CD14-positive monocyte (primary cell): ENCODE measurements around the gene ECE2. TPM values are rescaled to one million over a fixed set of nuclear protein-coding genes. Genes with fewer than 3 reads are reported as not detected.

Experiments
- DNase-seq, 3 donors: peaks; one replicate each; pipeline ENCODE4 v3.0.0-alpha.2; 2011 to 2022
- H2AFZ ChIP-seq: 2 replicates; pipeline ENCODE4 v1.6.0; 2012; ENCODE audit warnings: mild to moderate bottlenecking, low read depth, low read length, inconsistent platforms; ENCODE audit not compliant: insufficient read depth, poor library complexity, severe bottlenecking
- H3K27ac ChIP-seq, 2 donors: 1 replicate in 1 of 2; 2 replicates in 1 of 2; pipeline ENCODE4 v1.5.1; 2012 to 2013; ENCODE audit warnings: low read length in 2 of 2, control low read depth in 1 of 2, inconsistent platforms in 1 of 2, low read depth in 1 of 2, mild to moderate bottlenecking in 1 of 2
- H3K27me3 ChIP-seq, 2 donors: one replicate each; pipeline versions ENCODE4 v1.6.0 to v1.6.1; 2011 to 2013; ENCODE audit warnings: low read length in 2 of 2; ENCODE audit not compliant: control insufficient read depth in 2 of 2, insufficient read depth in 2 of 2
- H3K36me3 ChIP-seq, 2 donors: replicated peaks in 1 of 2; 1 replicate in 1 of 2; 2 replicates in 1 of 2; pipeline versions ENCODE4 v1.5.1 to v1.6.1; 2012 to 2013; ENCODE audit warnings: low read length in 2 of 2, control low read depth in 1 of 2, inconsistent platforms in 1 of 2, mild to moderate bottlenecking in 1 of 2; ENCODE audit not compliant: insufficient read depth in 2 of 2, control insufficient read depth in 1 of 2
- H3K4me1 ChIP-seq, 2 donors: 1 replicate in 1 of 2; 2 replicates in 1 of 2; pipeline versions ENCODE4 v1.5.1 to v1.6.1; 2012 to 2013; ENCODE audit warnings: low read length in 2 of 2, control low read depth in 1 of 2, inconsistent platforms in 1 of 2, mild to moderate bottlenecking in 1 of 2, moderate library complexity in 1 of 2; ENCODE audit not compliant: insufficient read depth in 2 of 2, control insufficient read depth in 1 of 2
- H3K4me2 ChIP-seq: replicated peaks from 2 replicates; pipeline ENCODE3; 2012; ENCODE audit warnings: low read length, moderate library complexity, mild to moderate bottlenecking; ENCODE audit not compliant: poor library complexity, severe bottlenecking; ENCODE audit errors: extremely low read depth
- H3K4me3 ChIP-seq, 3 experiments: fragments of 200-600 bp in 1 of 3; sonication (generic) in 1 of 3; replicated peaks in 1 of 3; 1 replicate in 2 of 3; 2 replicates in 1 of 3; pipeline ENCODE4 v1.5.1; 2011 to 2013; ENCODE audit warnings: low read length in 3 of 3, mild to moderate bottlenecking in 3 of 3, control low read depth in 2 of 3, low read depth in 2 of 3, inconsistent platforms in 1 of 3, moderate library complexity in 1 of 3
- H3K79me2 ChIP-seq: 2 replicates; pipeline ENCODE4 v1.6.0; 2012; ENCODE audit warnings: mild to moderate bottlenecking, control low read depth, inconsistent platforms, low read length, moderate library complexity; ENCODE audit not compliant: insufficient read depth
- H3K9ac ChIP-seq: 2 replicates; pipeline ENCODE4 v1.6.0; 2017; ENCODE audit warnings: low read length, mild to moderate bottlenecking; ENCODE audit not compliant: insufficient read depth, poor library complexity, severe bottlenecking
- H3K9me3 ChIP-seq, 2 donors: replicated peaks in 1 of 2; 1 replicate in 1 of 2; 2 replicates in 1 of 2; pipeline versions ENCODE4 v1.5.1 to v1.6.1; 2012 to 2013; ENCODE audit warnings: low read length in 2 of 2, control low read depth in 1 of 2; ENCODE audit not compliant: control insufficient read depth in 1 of 2, insufficient read depth in 1 of 2
- H4K20me1 ChIP-seq: 2 replicates; pipeline ENCODE4 v1.6.0; 2012; ENCODE audit warnings: mild to moderate bottlenecking, low read length, control low read depth, moderate library complexity; ENCODE audit not compliant: insufficient read depth
- H3K27ac Mint-ChIP-seq, 7 donors: one replicate each; pipeline ENCODE4 v1.8.0; 2020; ENCODE audit warnings: mild to moderate bottlenecking in 7 of 7, mixed read lengths in 7 of 7, moderate library complexity in 6 of 7, inconsistent platforms in 2 of 7
- H3K27me3 Mint-ChIP-seq, 3 donors: one replicate each; pipeline ENCODE4 v1.8.0; 2021 to 2022; ENCODE audit warnings: low read depth in 3 of 3, mild to moderate bottlenecking in 3 of 3, mixed read lengths in 3 of 3, moderate library complexity in 3 of 3, inconsistent platforms in 1 of 3
- H3K36me3 Mint-ChIP-seq, 2 donors: one replicate each; pipeline ENCODE4 v1.8.0; 2020; ENCODE audit warnings: mixed read lengths in 2 of 2, inconsistent platforms in 1 of 2, mild to moderate bottlenecking in 1 of 2
- H3K4me1 Mint-ChIP-seq: one replicate; pipeline ENCODE4 v1.8.0; 2020; ENCODE audit warnings: mild to moderate bottlenecking, mixed read lengths
- H3K4me3 Mint-ChIP-seq, 2 donors: one replicate each; pipeline ENCODE4 v1.8.0; 2020; ENCODE audit warnings: mild to moderate bottlenecking in 2 of 2, mixed read lengths in 2 of 2, moderate library complexity in 1 of 2
- H3K9me3 Mint-ChIP-seq, 7 donors: one replicate each; pipeline ENCODE4 v1.8.0; 2020 to 2022; ENCODE audit warnings: mixed read lengths in 7 of 7, mild to moderate bottlenecking in 6 of 7, moderate library complexity in 6 of 7, inconsistent platforms in 2 of 7
- CTCF ChIP-seq: fragments of 200-600 bp; IDR thresholded peaks from one replicate; pipeline ENCODE4 v1.8.0; 2022; ENCODE audit warnings: antibody characterized with exemption, mild to moderate bottlenecking
- WGBS: methylation state at CpG from one replicate; pipeline ENCODE4 v1.1.5; 2013; ENCODE audit warnings: missing lambda C conversion rate; ENCODE audit not compliant: insufficient coverage; 5-methylcytosine and 5-hydroxymethylcytosine counted together
- intact Hi-C, 2 donors: fragments of 100-400 bp; cut with micrococcal nuclease; formaldehyde crosslinking; loops; one replicate each; pipeline versions ENCODE4 v1.15.0 to v1.15.1; 2023
- polyA plus RNA-seq, 3 donors: library from polyadenylated mRNA; depleted of rRNA in 1 of 3; unstranded in 2 of 3; stranded (reverse) in 1 of 3; fragments of 300-500 nt in 2 of 3; fragments of >200 nt in 1 of 3; fragmentation: Illumina TruSeq in 2 of 3; gene quantifications; 1 replicate in 2 of 3; 2 replicates in 1 of 3; pipeline ENCODE4 v1.2.3, GENCODE V29; 2012 to 2021

Gene ECE2
- polyA plus RNA-seq, 3 donors: not detected

DNA sequence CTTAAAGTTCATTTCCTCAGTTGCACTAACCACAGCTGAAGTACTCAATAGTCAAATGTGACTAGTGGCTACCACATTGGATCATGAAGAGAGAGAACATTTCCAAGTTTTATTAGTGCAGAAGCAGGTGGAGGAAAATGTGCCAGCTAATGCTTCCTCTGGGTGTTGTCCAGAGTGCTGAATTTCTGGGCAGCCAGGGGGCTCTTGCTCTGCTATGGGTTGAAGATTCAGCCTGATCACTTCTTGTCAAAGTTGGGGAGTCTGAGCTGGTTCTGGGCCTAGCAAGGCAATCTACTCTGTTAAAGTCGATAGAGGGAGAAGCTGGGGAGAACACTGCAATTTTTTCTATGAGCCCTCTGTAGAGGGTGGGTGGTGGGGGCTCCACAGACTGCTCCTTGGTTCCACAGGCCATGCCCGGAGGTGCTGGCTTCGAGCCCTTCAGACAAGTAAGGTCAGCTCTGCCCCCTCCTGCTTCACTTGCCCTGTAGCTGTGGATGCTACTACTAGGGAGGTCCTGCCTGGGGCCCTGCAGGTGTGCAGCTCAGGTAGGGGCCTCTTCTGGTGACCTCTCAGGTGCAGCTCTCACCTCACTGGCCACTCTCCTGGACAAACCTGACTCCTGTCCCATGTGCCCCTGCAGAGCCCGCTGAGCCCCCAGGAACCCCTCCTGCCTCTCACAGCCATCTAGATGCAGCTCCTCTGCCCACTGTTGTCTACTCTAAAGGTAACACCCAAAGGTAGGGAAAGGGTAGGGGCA is 35.3 kb upstream of the ECE2 start:
- WGBS: 90% methylated on average over 4 of the region's 4 CpGs
- no peak overlapping the region for H3K4me3 ChIP-seq
- H3K27ac ChIP-seq: no peak overlapping the region
- no peaks in the 10 kb centered on the region for H3K79me2 ChIP-seq
- intact Hi-C loops: no loop called here
- H3K4me1 ChIP-seq: no peaks in the 10 kb centered on the region
- H3K9ac ChIP-seq: no peak overlapping the region
- Mint-ChIP-seq H3K27ac (no peak overlapping the region), H3K27me3 (peaks cover 0 to 6% (median 5%) of the 10 kb centered on the region in 3 donors), H3K9me3 (no peaks in the 10 kb centered on the region), H3K4me3 (no peak overlapping the region), H3K4me1 (no peaks in the 10 kb centered on the region), H3K36me3 (peaks cover 33 to 38% of the 10 kb centered on the region in 2 donors)
- no peak overlapping the region for H2AFZ ChIP-seq
- no peak for TF ChIP-seq CTCF
- H3K27me3 ChIP-seq: no peaks in the 10 kb centered on the region
- H3K36me3 ChIP-seq: peaks cover 38 to 39% of the 10 kb centered on the region in 2 donors
- H3K4me2 ChIP-seq: no peak overlapping the region
- H3K9me3 ChIP-seq: no peaks in the 10 kb centered on the region
- H4K20me1 ChIP-seq: no peaks in the 10 kb centered on the region
- no peak for DNase-seq

DNA sequence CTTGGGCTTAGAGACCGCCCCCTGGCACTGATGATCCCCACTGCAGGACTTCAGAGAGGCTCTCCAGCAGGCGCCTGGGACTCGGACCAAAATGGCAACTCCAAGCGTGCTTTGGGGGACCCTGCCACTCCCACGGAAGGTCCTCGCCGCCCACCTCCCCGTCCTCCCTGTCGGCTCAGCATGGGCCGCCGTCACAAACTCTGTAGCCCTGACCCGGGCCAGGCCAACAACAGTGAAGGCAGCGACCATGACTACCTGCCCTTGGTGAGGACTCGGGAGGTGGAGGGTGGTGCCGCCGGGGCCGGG is 34.7 kb upstream of the ECE2 start:
- no peak overlapping the region for H3K4me3 ChIP-seq
- H2AFZ ChIP-seq: no peak overlapping the region
- H3K36me3 Mint-ChIP-seq: peaks cover 39 to 43% of the 10 kb centered on the region in 2 donors
- no peaks in the 10 kb centered on the region for H3K4me1 Mint-ChIP-seq
- H4K20me1 ChIP-seq: no peaks in the 10 kb centered on the region
- no peak overlapping the region for H3K9ac ChIP-seq
- no peak overlapping the region for H3K27ac ChIP-seq
- H3K79me2 ChIP-seq: no peaks in the 10 kb centered on the region
- no peak for DNase-seq
- no peaks in the 10 kb centered on the region for H3K9me3 ChIP-seq
- no peak overlapping the region for H3K27ac Mint-ChIP-seq
- H3K27me3 ChIP-seq: no peaks in the 10 kb centered on the region
- no peaks in the 10 kb centered on the region for H3K9me3 Mint-ChIP-seq
- 79% methylated on average over 11 of the region's 17 CpGs for whole genome bisulfite sequencing
- intact Hi-C loops: no loop called here
- TF ChIP-seq CTCF: no peak
- H3K4me2 ChIP-seq: no peak overlapping the region
- H3K4me1 ChIP-seq: no peaks in the 10 kb centered on the region
- peaks cover 1 to 6% (median 5%) of the 10 kb centered on the region in 3 donors for H3K27me3 Mint-ChIP-seq
- peaks cover 39 to 44% of the 10 kb centered on the region in 2 donors for H3K36me3 ChIP-seq
- H3K4me3 Mint-ChIP-seq: no peak overlapping the region
